H9 (cell line): ENCODE results near the gene TIMELESS. TPM values are rescaled to one million over a fixed set of nuclear protein-coding genes. Genes with fewer than 3 reads are reported as not detected.

Source experiments
- DNase-seq: peaks from one replicate; pipeline ENCODE4 v3.0.0-alpha.2; 2017
- H2AFZ ChIP-seq: one replicate; pipeline ENCODE4 v1.6.1; 2013; ENCODE audit warnings: mild to moderate bottlenecking, low read length, control low read depth, moderate library complexity
- H2AK5ac ChIP-seq: 2 replicates; pipeline ENCODE4 v1.6.1; 2013; ENCODE audit warnings: low read length, control low read depth, mixed read lengths; ENCODE audit not compliant: insufficient read length
- H2BK120ac ChIP-seq: one replicate; pipeline ENCODE4 v1.6.1; 2013; ENCODE audit warnings: low read depth, mild to moderate bottlenecking, low read length, control low read depth, inconsistent platforms; ENCODE audit not compliant: poor library complexity, severe bottlenecking
- H2BK12ac ChIP-seq: 2 replicates; pipeline ENCODE4 v1.6.1; 2013; ENCODE audit warnings: low read length, control low read depth, mixed read lengths, low read depth; ENCODE audit not compliant: insufficient read length
- H2BK15ac ChIP-seq: 2 replicates; pipeline ENCODE4 v1.6.1; 2013; ENCODE audit warnings: low read depth, low read length, control low read depth
- H2BK20ac ChIP-seq: one replicate; pipeline ENCODE4 v1.6.1; 2013; ENCODE audit warnings: low read depth, mild to moderate bottlenecking, low read length, control low read depth, inconsistent platforms; ENCODE audit not compliant: poor library complexity, severe bottlenecking
- H2BK5ac ChIP-seq: 2 replicates; pipeline ENCODE4 v1.6.1; 2013; ENCODE audit warnings: low read length, control low read depth, mixed read lengths; ENCODE audit not compliant: insufficient read length
- H3K14ac ChIP-seq: 2 replicates; pipeline ENCODE4 v1.6.1; 2013; ENCODE audit warnings: low read length, control low read depth; ENCODE audit not compliant: insufficient read depth
- H3K18ac ChIP-seq: 2 replicates; pipeline ENCODE4 v1.6.1; 2013; ENCODE audit warnings: low read depth, mild to moderate bottlenecking, mixed read lengths, low read length, control low read depth; ENCODE audit not compliant: insufficient read length
- H3K23ac ChIP-seq: 2 replicates; pipeline ENCODE4 v1.6.1; 2013; ENCODE audit warnings: low read length, control low read depth, mixed read lengths, low read depth; ENCODE audit not compliant: insufficient read length
- H3K23me2 ChIP-seq: 2 replicates; pipeline ENCODE4 v1.6.1; 2013; ENCODE audit warnings: low read depth, mild to moderate bottlenecking, mixed read lengths, low read length, control low read depth; ENCODE audit not compliant: insufficient read length, poor library complexity, severe bottlenecking
- H3K27ac ChIP-seq: 2 replicates; pipeline ENCODE4 v1.5.1; 2013; ENCODE audit warnings: low read length, control low read depth, mixed read lengths, low read depth; ENCODE audit not compliant: insufficient read length
- H3K27me3 ChIP-seq: 2 replicates; pipeline ENCODE4 v1.6.1; 2013; ENCODE audit warnings: low read length, control low read depth, inconsistent platforms; ENCODE audit not compliant: insufficient read depth
- H3K4ac ChIP-seq: 2 replicates; pipeline ENCODE4 v1.6.1; 2013; ENCODE audit warnings: low read depth, mild to moderate bottlenecking, control low read depth, inconsistent platforms, low read length, moderate library complexity
- H3K4me1 ChIP-seq: 2 replicates; pipeline ENCODE4 v1.6.1; 2013; ENCODE audit warnings: low read length, control low read depth, inconsistent platforms; ENCODE audit not compliant: insufficient read depth
- H3K4me2 ChIP-seq: 2 replicates; pipeline ENCODE4 v1.6.1; 2013; ENCODE audit warnings: low read length, control low read depth, mixed read lengths; ENCODE audit not compliant: insufficient read length, insufficient read depth
- H3K56ac ChIP-seq: 2 replicates; pipeline ENCODE4 v1.6.1; 2013; ENCODE audit warnings: low read depth, mild to moderate bottlenecking, mixed read lengths, low read length, control low read depth; ENCODE audit not compliant: insufficient read length
- H3K79me1 ChIP-seq: 2 replicates; pipeline ENCODE4 v1.6.1; 2013; ENCODE audit warnings: low read depth, mild to moderate bottlenecking, moderate library complexity, low read length, control low read depth, inconsistent platforms; ENCODE audit not compliant: insufficient read depth, poor library complexity, severe bottlenecking
- H3K79me2 ChIP-seq: 2 replicates; pipeline ENCODE4 v1.6.1; 2013; ENCODE audit warnings: low read length, control low read depth, inconsistent platforms; ENCODE audit not compliant: insufficient read depth
- H3K9ac ChIP-seq: 2 replicates; pipeline ENCODE4 v1.6.1; 2013; ENCODE audit warnings: low read length, control low read depth, mixed read lengths; ENCODE audit not compliant: insufficient read length; ENCODE audit errors: extremely low read depth
- H3K9me3 ChIP-seq: one replicate; pipeline ENCODE4 v1.6.1; 2013; ENCODE audit warnings: low read depth, low read length, inconsistent platforms; ENCODE audit not compliant: control insufficient read depth
- H3T11ph ChIP-seq: one replicate; pipeline ENCODE4 v1.6.1; 2013; ENCODE audit warnings: mild to moderate bottlenecking, low read length, control low read depth, inconsistent platforms
- H4K20me1 ChIP-seq: one replicate; pipeline ENCODE4 v1.6.1; 2013; ENCODE audit not compliant: control insufficient read depth, insufficient read length, insufficient read depth
- H4K5ac ChIP-seq: 2 replicates; pipeline ENCODE4 v1.6.1; 2013; ENCODE audit warnings: low read depth, mild to moderate bottlenecking, mixed read lengths, low read length, control low read depth; ENCODE audit not compliant: insufficient read length
- H4K8ac ChIP-seq: replicated peaks from 2 replicates; pipeline ENCODE4 v1.6.1; 2013; ENCODE audit warnings: low read length, control low read depth, mixed read lengths, low read depth; ENCODE audit not compliant: insufficient read length
- H4K91ac ChIP-seq: 2 replicates; pipeline ENCODE4 v1.6.1; 2013; ENCODE audit warnings: low read depth, mild to moderate bottlenecking, moderate library complexity, mixed read lengths, low read length, control low read depth; ENCODE audit not compliant: insufficient read length
- H3K27ac Mint-ChIP-seq, 3 experiments: 2 replicates in 2 of 3; 3 replicates in 1 of 3; pipeline ENCODE4 v1.8.0; 2020 to 2021; ENCODE audit warnings: mixed read lengths in 3 of 3, mild to moderate bottlenecking in 1 of 3, moderate library complexity in 1 of 3
- H3K27me3 Mint-ChIP-seq: 2 replicates; pipeline ENCODE4 v1.8.0; 2021; ENCODE audit warnings: low read depth, mild to moderate bottlenecking, moderate library complexity, mixed read lengths
- H3K36me3 Mint-ChIP-seq, 3 experiments: 2 replicates in 2 of 3; 3 replicates in 1 of 3; pipeline ENCODE4 v1.8.0; 2020 to 2021; ENCODE audit warnings: low read depth in 3 of 3, mixed read lengths in 3 of 3; ENCODE audit not compliant: insufficient read depth in 1 of 3
- H3K4me1 Mint-ChIP-seq, 2 experiments: 2 replicates each; pipeline ENCODE4 v1.8.0; 2020; ENCODE audit warnings: mixed read lengths in 2 of 2
- H3K4me3 Mint-ChIP-seq, 2 experiments: 2 replicates in 1 of 2; 3 replicates in 1 of 2; pipeline ENCODE4 v1.8.0; 2020 to 2021; ENCODE audit warnings: mild to moderate bottlenecking in 2 of 2, mixed read lengths in 2 of 2, moderate library complexity in 1 of 2
- H3K9me3 Mint-ChIP-seq, 2 experiments: 2 replicates in 1 of 2; 3 replicates in 1 of 2; pipeline ENCODE4 v1.8.0; 2020; ENCODE audit warnings: mild to moderate bottlenecking in 2 of 2, mixed read lengths in 2 of 2, moderate library complexity in 1 of 2
- CTCF ChIP-seq: fragments of 200-600 bp; sonication (generic); conservative IDR thresholded peaks from 3 replicates; pipeline ENCODE4 v1.8.0; 2021; ENCODE audit warnings: antibody characterized with exemption, mild to moderate bottlenecking
- WGBS: extraction: QIAGEN DNeasy Blood & Tissue Kit; methylation state at CpG from one replicate; pipeline ENCODE4 v1.1.7; 2013; ENCODE audit warnings: missing lambda C conversion rate, low lambda C conversion rate, mixed read lengths; ENCODE audit not compliant: insufficient read length; ENCODE audit errors: extremely low coverage; 5-methylcytosine and 5-hydroxymethylcytosine counted together
- total RNA-seq: library from RNA; stranded (reverse); gene quantifications from 2 replicates; pipeline ENCODE4 v1.2.1, GENCODE V29; 2021

The TIMELESS gene
- total RNA-seq, 1 experiment from 2014 or later: 68.0 TPM

- H4K20me1 ChIP-seq: no peaks in the 10 kb centered on the region
- no peak overlapping the region for H3K4me2 ChIP-seq
- H3T11ph ChIP-seq: no peak overlapping the region
- H3K27me3 ChIP-seq: no peaks in the 10 kb centered on the region
- no peak overlapping the region for H2BK20ac ChIP-seq
- H4K5ac ChIP-seq: no peak overlapping the region
- Mint-ChIP-seq H3K36me3 (peaks cover 46 to 92% (median 78%) of the 10 kb centered on the region in 3 experiments; a peak in 6 of 7 replicates), H3K4me1 (no peaks in the 10 kb centered on the region), H3K27me3 (no peaks in the 10 kb centered on the region), H3K9me3 (no peaks in the 10 kb centered on the region), H3K4me3 (no peak overlapping the region), H3K27ac (no peak overlapping the region)
- H2BK120ac ChIP-seq: no peak overlapping the region
- H3K18ac ChIP-seq: no peak overlapping the region
- H3K79me1 ChIP-seq: no peaks in the 10 kb centered on the region
- H3K4ac ChIP-seq: no peak overlapping the region
- no peak for TF ChIP-seq CTCF
- H2BK12ac ChIP-seq: no peak overlapping the region
- H2BK5ac ChIP-seq: no peak overlapping the region
- H3K56ac ChIP-seq: no peak overlapping the region
- H2BK15ac ChIP-seq: no peak overlapping the region
- no peak overlapping the region for H2AFZ ChIP-seq
- H3K9me3 ChIP-seq: no peaks in the 10 kb centered on the region
- no peaks in the 10 kb centered on the region for H3K4me1 ChIP-seq
- no peak overlapping the region for H3K14ac ChIP-seq
- H2AK5ac ChIP-seq: no peak overlapping the region
- no peak overlapping the region for H4K91ac ChIP-seq
- no peak overlapping the region for H4K8ac ChIP-seq
- no peak overlapping the region for H3K27ac ChIP-seq
- WGBS: no CpG with 5 or more reads among the region's 6 CpGs
- no peaks in the 10 kb centered on the region for H3K79me2 ChIP-seq
- DNase-seq: no peak
- H3K23ac ChIP-seq: no peak overlapping the region
- H3K23me2 ChIP-seq: no peaks in the 10 kb centered on the region
- H3K9ac ChIP-seq: no peak overlapping the region
These were observed 28.8 kb downstream of the TIMELESS start for GRCh38 chr12:56420411-56420810.
